Measurements from ENCODE around the gene FGF10. TPM values are rescaled to one million over a fixed set of nuclear protein-coding genes. Genes with fewer than 3 reads are reported as not detected.

The FGF10 gene
- total RNA-seq, 3 donors from 2014 or later (not counting 1 experiment from before 2014, with no cell fraction given) = not detected

- H3K9me3 Mint-ChIP-seq = peaks cover 3 to 16% of the 10 kb centered on the region in 2 donors
- no peak overlapping the region for H3K27ac ChIP-seq (ENCODE audit: low read length)
- no peak overlapping the region for H3K4me3 Mint-ChIP-seq
- no peaks in the 10 kb centered on the region for H3K36me3 Mint-ChIP-seq
- DNase-seq = no peak
- H3K4me1 Mint-ChIP-seq = no peaks in the 10 kb centered on the region
- H3K27me3 ChIP-seq (ENCODE audit: control insufficient read depth, insufficient read depth, low read length) = no peaks in the 10 kb centered on the region
- ATAC-seq = no peak
- H3K4me3 ChIP-seq (ENCODE audit: low read length) = no peak overlapping the region
- 69% methylated on average over 2 of the region's 2 CpGs for WGBS (ENCODE audit: insufficient coverage)
- H3K27me3 Mint-ChIP-seq (ENCODE audit: low read depth in 2 of 2) = no peaks in the 10 kb centered on the region
- H3K4me1 ChIP-seq (ENCODE audit: control insufficient read depth, insufficient read depth, low read length) = no peaks in the 10 kb centered on the region
- H3K9me3 ChIP-seq (ENCODE audit: control insufficient read depth, insufficient read depth, low read length) = no peaks in the 10 kb centered on the region
- H3K27ac Mint-ChIP-seq = no peak overlapping the region
- TF ChIP-seq CTCF (IDR thresholded peaks at IDR 0.05) = no peak
- H3K36me3 ChIP-seq (ENCODE audit: control insufficient read depth, insufficient read depth, low read length) = no peaks in the 10 kb centered on the region
- intact Hi-C loops (cut with micrococcal nuclease) = no loop called here
Measured at GRCh38 chr5:44266882-44267576, 122.2 kb downstream of the FGF10 start.

DNA sequence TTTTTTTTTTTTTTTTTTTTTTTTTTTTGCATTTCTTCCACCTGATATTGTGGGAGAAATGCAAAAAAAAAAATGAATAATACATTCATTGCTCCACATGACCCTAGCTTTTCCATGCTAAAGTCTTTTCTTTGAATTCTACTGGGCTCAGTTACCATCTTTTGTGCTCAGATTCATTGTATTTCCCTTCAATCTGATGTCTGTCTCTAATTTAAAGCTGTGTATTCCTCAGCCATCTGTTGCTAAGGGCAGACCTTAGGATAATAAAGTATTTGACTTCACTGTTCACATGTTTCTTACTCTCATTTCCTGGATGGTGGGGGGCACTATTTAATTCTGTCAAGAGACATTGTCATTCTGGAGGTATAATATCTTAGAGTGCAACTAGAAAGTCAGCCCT is 123.5 kb downstream of the FGF10 start:
- no peak for TF ChIP-seq CTCF (IDR thresholded peaks at IDR 0.05)

GRCh38 chr5:44260793-44261192 is 128.4 kb downstream of the FGF10 start:
- Mint-ChIP-seq H3K36me3 (no peaks in the 10 kb centered on the region), H3K27me3 (ENCODE audit: low read depth in 2 of 2) (no peaks in the 10 kb centered on the region), H3K4me1 (no peaks in the 10 kb centered on the region), H3K9me3 (peaks cover 6 to 10% of the 10 kb centered on the region in 2 donors), H3K4me3 (no peak overlapping the region), H3K27ac (no peak overlapping the region)
- Histone ChIP-seq H3K9me3 (ENCODE audit: control insufficient read depth, insufficient read depth, low read length) (no peaks in the 10 kb centered on the region), H3K36me3 (ENCODE audit: control insufficient read depth, insufficient read depth, low read length) (no peaks in the 10 kb centered on the region), H3K27ac (ENCODE audit: low read length) (no peak overlapping the region), H3K27me3 (ENCODE audit: control insufficient read depth, insufficient read depth, low read length) (no peaks in the 10 kb centered on the region), H3K4me3 (ENCODE audit: low read length) (no peak overlapping the region), H3K4me1 (ENCODE audit: control insufficient read depth, insufficient read depth, low read length) (no peaks in the 10 kb centered on the region)
- ATAC-seq (no peak), DNase-seq (no peak)
- no peak for TF ChIP-seq CTCF (IDR thresholded peaks at IDR 0.05)
- intact Hi-C loops (cut with micrococcal nuclease) = no loop called here

More for the DNA sequence above, 123.5 kb downstream of the FGF10 start:
- intact Hi-C loops (cut with micrococcal nuclease) = no loop called here
- Histone ChIP-seq H3K4me1 (ENCODE audit: control insufficient read depth, insufficient read depth, low read length) (no peaks in the 10 kb centered on the region), H3K27ac (ENCODE audit: low read length) (no peak overlapping the region), H3K9me3 (ENCODE audit: control insufficient read depth, insufficient read depth, low read length) (no peaks in the 10 kb centered on the region), H3K4me3 (ENCODE audit: low read length) (no peak overlapping the region), H3K27me3 (ENCODE audit: control insufficient read depth, insufficient read depth, low read length) (no peaks in the 10 kb centered on the region), H3K36me3 (ENCODE audit: control insufficient read depth, insufficient read depth, low read length) (no peaks in the 10 kb centered on the region)
- Mint-ChIP-seq H3K9me3 (peaks cover 0 to 13% of the 10 kb centered on the region in 2 donors), H3K27ac (no peak overlapping the region), H3K27me3 (ENCODE audit: low read depth in 2 of 2) (no peaks in the 10 kb centered on the region), H3K4me1 (no peaks in the 10 kb centered on the region), H3K36me3 (no peaks in the 10 kb centered on the region), H3K4me3 (no peak overlapping the region)
- ATAC-seq = no peak
- no peak for DNase-seq

Data from natural killer cell (primary cell).